CD4-positive, alpha-beta T cell treated with Interleukin-10 for 1 hour (primary cell): ENCODE results near the gene GLIS1.

Source experiments
- DNase-seq: peaks from one replicate; pipeline ENCODE4 v3.0.0-alpha.2; 2020

The GLIS1 gene

DNA sequence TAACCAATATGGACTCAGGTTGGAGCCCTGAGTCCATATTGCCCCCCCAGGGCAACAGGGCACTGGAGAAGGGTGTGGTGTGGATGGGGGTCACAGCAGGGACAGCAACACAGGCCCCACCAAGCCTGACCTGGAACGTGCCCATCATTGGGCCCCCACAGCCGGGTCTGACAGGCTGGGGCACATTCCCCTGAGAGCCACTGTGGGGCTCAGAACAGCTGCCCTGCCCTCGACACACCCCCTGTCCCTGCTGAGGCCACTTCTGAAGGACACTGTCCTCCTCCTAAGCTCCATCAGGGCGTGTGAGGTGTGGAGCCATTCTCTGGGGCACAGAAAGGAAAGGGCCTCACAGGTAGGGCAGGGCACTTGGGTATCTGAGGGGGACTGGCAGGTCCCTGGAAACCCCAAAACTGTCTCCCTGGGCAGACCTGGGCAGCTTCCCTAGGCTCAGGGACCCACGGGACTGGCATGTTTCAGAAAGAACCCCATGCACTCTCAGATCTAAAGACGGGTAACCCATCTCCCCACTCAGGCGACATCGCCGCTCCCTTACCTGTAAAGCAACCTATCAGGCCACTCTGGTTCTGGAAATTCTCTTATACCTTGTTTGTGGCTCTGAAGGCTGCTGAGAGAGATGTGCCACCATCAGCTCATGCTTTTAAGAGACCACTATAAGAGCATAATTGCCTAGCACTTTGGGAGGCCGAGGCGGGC lies 184.2 kb downstream of the GLIS1 start:
- DNase-seq: no peak

DNA sequence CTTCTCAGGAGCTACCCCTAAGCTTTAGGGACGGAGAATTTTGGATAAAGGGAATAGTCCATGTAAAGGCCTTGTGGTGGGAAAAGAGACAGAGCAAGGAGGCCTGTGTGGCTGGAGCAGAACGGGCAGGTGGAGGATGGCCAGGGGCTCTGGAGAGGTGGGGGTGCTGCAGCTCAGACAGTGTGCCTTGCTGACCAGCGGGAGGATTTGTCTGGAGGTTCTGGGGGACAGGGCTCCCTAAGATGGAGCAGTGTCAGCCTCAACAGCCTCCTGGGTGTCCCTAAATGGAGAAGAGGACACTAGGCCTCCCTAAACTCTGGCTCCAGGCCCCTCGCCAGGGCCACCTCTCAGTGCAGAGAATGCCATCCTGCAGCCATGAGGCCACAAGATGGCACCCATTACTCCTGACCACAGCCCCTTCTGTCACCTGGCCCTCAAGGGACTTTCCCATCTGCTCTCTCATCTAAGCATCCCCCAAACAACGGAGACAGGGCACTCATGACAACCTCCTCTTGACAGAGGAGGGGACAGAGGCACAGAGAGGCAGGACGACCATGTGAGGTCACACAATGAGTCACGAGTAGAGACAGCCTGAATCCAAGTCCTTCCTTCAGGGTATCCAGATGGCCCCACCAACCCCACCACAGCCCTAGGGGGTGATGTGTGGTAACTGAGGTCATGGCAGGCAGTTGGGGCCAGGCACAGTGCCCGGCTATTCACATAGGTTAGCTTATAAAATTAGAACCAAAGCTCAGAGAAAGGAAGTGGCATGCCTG lies 185.0 kb downstream of the GLIS1 start:
- peak; percentile 2 for DNase-seq

DNA sequence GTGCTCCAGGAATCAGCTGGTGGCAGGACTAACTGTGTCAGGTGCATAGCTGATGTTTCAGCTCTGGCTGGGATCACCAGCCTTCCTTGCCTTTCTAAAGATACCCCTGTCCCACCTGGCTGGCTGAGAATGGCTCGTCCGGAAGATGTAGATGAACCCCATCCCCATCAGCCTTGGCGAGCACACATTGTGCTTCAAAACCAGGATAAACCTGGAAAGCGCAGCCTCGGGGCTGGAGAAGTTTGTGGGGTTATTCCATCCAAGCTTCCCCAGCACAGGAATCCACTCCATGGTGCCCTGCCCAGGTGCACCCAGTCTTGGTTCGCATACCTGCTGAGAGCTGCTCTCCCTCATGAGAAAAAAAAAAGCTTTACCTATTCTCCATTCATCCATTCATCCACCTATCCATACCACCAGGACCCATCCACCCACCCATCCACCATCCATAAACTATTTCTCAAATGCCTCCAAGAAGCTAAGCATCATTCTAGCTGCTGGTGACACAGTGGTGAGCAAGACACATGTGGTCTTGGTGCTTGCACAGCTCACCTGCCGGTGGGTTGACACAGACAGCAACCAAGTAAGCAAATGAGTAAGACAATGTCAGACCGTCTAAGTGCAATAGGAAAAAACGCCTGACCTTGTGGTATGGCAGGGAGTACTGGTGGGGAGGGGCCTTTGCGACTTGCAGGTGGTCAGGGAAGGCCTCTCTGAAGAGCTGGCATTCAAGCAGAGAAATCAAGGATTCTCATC lies 185.8 kb downstream of the GLIS1 start:
- DNase-seq: no peak

DNA sequence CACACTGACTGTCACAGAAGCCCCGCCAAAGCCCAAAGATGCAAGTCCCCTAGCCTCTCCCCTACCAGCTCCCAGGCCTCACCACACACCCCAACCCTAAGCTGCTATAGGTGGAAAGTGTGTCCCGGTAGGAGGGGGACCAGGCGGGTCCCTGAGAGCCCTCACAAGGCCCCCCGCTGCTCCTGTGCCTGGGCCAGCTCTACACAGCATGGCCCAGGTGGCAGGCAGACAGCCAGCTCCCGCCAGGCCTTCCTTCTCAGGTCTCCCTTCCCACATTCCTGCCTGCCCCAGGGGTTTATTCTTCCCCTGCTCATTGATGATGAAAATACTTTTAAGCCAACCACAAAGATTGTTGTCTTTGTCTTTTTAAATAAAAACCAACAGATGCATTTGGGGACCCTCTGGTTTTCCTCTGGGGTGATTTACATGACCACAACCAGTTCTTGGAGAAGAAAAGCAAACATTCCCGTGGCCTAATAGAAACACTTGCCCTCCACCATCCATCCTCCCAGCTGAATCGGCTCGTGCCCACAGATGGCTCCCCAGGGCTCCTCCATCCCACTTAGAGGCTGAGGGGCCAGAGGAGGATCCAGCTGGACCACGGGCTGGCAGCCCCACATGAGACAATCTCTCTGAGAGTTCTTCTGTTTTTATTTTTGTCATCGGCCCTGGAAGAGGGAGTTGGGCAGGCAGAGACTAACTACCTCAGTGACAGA lies 186.7 kb downstream of the GLIS1 start:
- no peak for DNase-seq

GRCh38 chr1:53551428-53551995 lies 187.5 kb downstream of the GLIS1 start:
- no peak for DNase-seq

DNA sequence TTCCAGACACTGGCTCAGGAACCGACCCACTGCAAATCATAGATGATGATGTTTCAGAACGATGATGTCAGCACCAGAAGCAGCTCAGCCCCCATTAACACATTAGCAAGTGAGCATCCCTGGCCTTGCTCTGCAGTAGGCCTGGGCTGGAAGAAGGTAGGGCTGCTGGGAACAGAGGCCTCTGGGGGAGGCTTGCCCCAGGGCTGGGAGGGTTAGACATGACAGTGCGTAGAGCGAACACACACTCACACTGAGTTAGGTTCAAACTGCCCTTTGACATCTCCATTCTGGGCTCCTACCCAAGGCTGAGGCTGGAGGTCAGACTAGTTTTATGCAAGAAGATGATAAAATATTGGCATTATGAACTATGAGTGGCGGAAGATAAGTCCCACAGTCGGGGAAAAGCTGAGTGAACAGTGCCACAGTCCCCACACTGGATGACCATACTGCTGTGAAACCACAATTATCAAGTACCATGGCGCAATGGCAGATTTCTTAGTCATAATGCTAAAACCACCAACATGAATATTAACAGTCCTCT lies 188.7 kb downstream of the GLIS1 start:
- DNase-seq: no peak

GRCh38 chr1:53549781-53550180 lies 189.2 kb downstream of the GLIS1 start:
- DNase-seq: no peak

GRCh38 chr1:53549287-53549686 lies 189.7 kb downstream of the GLIS1 start:
- no peak for DNase-seq

GRCh38 chr1:53548031-53548491 lies 190.9 kb downstream of the GLIS1 start:
- no peak for DNase-seq

DNA sequence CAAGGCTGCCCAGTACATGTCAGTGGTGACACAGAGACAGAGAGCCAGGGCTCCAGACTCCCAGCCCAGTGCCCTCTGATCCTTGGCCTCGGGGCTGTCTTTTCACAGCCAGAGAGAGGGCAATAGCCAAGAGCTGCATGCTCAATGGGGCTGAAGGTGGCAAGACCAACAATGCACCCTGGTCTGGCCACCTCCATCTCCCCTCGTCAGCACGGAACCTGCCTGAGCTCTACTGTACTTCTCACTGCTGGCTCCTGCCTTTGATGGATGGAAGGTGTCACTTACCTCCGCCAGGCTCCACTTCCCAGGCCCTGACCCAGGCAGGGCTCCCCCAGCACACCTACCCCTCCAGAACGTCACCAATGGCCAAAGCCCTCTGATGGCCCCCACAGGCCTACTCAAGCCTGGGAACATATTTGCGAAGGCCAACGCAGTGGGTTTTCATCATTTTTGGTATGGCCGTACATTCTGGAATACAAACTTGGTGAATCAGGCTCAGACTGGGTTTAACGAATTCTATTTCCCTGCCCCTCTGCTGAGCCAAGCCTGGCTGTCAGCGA lies 191.7 kb downstream of the GLIS1 start:
- no peak for DNase-seq

GRCh38 chr1:53546409-53547155 lies 192.4 kb downstream of the GLIS1 start:
- no peak for DNase-seq

DNA sequence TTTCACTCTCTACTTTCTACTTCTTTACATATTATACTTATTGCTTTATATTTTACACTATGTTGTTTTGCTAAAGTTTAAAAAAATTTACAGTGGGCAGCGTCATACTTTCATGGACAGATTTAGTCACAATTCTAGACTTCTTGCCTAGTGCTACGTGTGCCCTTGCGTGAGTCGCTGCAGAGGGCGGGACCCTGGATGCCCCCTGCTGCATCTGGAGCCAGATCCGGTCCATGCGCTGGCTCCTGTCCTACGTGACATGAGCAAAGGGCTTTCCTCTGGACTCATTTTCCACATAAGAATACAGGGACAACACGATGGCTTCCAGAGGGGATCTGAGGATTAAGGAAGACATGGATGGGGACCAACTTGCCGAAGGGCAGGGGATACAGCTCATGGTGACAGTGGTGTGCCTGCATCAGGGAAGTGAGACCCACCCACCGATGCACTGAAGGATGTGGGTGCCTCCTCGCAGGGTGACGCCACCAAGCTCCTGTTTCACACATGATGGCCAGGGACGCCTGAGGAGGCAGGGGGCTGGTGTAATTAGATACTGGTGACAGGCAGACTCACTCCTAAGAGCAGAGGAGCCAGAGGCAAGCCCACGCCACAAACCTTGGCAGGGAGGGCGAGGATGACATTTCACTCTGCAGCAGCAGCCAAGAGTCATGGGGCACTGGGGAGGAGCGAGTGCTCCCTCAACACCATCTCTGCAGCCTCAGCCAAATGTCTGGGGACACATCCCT lies 193.1 kb downstream of the GLIS1 start:
- no peak for DNase-seq

- no peak for DNase-seq
Measured at GRCh38 chr1:53544728-53545515, 194.0 kb downstream of the GLIS1 start.

- DNase-seq: no peak
Measured at GRCh38 chr1:53543778-53544695, 194.9 kb downstream of the GLIS1 start.

- DNase-seq: no peak
Measured at GRCh38 chr1:53543130-53543777, 195.7 kb downstream of the GLIS1 start.

DNA sequence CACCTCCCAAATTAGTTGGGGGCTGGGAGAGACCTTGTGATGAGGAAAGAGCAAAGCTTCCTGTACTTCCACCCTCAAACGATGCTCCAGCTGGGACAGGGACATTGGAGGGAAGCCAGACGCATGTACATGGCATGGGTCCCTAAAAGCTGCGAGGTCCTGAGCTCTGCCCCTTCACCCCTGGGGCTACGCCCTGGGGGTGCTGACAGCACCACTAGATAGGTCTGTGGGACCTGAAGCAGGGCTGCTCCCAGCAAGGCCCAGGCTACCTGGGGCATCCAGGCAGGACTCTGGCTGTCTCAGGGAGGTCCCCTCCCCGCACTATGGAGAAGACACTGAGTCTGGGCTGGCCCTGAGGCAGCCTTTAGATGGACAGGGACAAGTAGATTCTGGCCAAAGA lies 196.4 kb downstream of the GLIS1 start:
- no peak for DNase-seq

DNA sequence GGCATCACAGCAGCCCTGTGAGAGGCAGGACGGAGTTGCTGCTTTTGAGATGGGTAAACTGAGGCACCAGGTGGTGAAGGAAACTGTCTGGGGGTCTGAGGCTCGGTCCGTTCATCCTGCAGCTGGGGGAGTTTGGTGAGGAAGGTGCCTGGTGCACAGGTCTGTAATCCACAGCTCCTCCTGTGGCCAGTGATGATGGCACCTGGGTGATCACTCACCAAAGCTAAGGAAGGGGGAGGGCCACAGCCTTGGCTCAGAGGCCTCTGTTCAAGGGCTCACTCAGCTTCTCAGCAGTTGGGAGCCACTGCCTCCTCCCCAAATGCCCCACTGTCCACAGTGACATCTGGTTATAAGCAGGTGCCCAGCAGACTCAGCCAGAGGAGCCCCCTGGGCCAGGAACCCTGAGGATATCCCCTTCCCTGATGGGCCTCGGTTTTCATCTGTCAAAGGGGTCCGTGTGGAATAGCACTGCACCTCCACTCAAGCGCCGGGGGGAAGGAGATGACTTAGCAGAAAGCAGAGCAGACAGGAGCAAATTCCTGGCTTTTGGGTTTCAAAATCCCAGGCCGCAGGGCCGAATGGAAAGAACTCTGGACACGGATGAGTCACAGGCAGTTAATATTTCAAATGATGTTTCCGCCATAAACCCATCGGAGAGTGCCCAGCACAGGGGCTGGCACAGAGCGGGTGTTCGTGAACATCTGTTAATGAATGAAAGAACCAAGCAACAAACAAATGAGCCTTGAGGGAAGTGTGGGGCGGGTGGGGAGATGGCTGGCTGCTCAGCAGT lies 197.0 kb downstream of the GLIS1 start:
- DNase-seq: no peak
